Gastrocnemius medialis (tissue), 4 donors: ENCODE measurements around the gene PCLO.

Experiments used
- CTCF ChIP-seq, 5 experiments: fragments of 450-650 bp in 3 of 5; fragments of 200-600 bp in 2 of 5; sonication (generic) in 2 of 5; IDR thresholded peaks in 4 of 5; conservative IDR thresholded peaks in 1 of 5; 1 replicate in 4 of 5; 2 replicates in 1 of 5; pipeline ENCODE4 v1.5.1; 2016 to 2019; ENCODE audit warnings: antibody characterized with exemption in 5 of 5, mild to moderate bottlenecking in 3 of 5, moderate library complexity in 3 of 5
- POLR2A ChIP-seq, 2 donors: fragments of 450-650 bp; IDR thresholded peaks; one replicate each; pipeline ENCODE4 v1.6.1; 2017; ENCODE audit warnings: antibody characterized with exemption in 2 of 2, mild to moderate bottlenecking in 2 of 2, moderate library complexity in 2 of 2

- no peak for TF ChIP-seq CTCF (IDR thresholded peaks at IDR 0.05 in 4 of 5, conservative IDR thresholded peaks at IDR 0.05 in 1 of 5)
- no peak for TF ChIP-seq POLR2A (IDR thresholded peaks at IDR 0.05)
Observed at GRCh38 chr7:82803411-82803810, 359.3 kb downstream of the PCLO start.
